ENCODE results near the gene PUM1. TPM values are rescaled to one million over a fixed set of nuclear protein-coding genes. Genes with fewer than 3 reads are reported as not detected.

Gene PUM1
- total RNA-seq, 1 experiment from 2014 or later, result 27.4 TPM

DNA sequence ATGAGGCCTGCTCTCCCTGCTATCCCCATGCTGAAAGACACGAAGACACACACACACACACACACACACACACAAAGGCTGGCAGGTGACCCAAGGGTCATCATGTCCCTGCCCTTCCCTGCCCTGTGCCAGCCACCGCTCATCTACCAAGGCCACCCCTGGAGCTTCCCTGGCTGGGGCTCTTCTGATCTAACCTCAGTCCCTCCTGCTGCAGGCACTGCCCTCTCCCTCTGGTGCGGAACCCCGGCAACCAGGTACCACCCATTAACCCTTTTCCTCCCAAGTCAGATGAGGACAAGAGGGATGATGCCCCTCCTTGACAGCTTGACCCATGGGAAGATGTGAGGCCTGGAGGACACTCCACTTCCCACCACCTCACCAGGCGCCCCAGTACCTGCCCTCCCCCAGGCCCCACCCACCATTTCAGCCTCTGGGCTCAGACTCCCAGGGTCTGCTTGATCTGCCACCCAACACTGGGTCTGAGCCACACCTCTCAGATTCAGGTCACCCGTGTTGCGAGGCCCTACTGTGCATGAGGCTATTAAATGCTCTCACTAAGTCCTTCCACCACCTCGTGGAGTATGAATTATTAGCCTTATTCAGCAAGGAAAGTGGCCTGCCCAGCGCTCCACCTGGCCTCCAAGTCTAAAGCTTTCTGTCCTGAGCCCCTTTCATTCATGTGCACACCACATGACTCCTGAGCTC lies 159.4 kb downstream of the PUM1 start:
- no peak for DNase-seq (ENCODE audit: low read depth)

DNA sequence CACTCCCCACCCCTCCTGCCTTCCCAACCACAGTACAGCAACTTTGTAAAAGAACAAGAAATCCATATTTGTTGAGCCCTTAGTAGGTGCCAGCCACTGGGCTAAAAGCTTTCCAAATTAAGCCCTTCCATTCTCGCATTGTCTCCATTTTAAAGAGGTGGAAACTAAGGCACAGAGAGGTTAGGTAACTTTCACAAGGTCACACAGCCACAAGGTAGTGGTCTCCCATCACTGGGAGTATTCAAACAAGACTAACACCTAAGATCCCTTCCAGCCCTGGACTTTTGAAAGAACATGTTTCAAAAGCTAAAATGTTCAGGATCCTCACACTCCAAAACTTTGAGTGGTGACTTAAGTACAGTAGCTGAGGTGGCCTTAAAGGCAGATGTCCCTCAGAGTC lies 160.1 kb downstream of the PUM1 start:
- in situ Hi-C loops (cut with HindIII; ENCODE audit: low pct_unique_long_range_greater_than_20kb, low sequenced_read_pairs), result loop anchor here (25.0 kb wide), 1 partner anchor 93 kb away; no protein-coding TSS in a partner anchor
- no peak for DNase-seq (ENCODE audit: low read depth)

More for the DNA sequence above, 159.4 kb downstream of the PUM1 start:
- in situ Hi-C loops (cut with HindIII; ENCODE audit: low pct_unique_long_range_greater_than_20kb, low sequenced_read_pairs), result loop anchor here (25.0 kb wide), 1 partner anchor 94 kb away; no protein-coding TSS in a partner anchor

DNA sequence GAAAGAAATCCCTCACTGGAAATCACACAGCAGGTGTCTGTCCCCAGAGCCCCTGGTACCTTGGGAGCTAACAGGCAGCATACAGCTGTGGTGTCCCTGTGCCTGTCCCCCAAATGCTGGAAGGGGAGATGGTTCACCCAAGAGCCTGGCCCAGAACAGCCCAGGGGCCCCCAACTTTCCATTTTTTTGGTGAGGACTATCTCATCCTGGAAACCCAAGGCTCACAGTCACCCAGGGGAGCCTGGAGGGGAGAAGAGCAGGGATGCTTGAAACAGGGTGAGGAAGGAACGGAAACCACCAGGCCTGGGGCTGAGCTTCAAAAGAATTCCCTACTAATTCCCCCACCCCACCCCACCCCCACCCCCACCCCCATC lies 160.6 kb downstream of the PUM1 start:
- DNase-seq (ENCODE audit: low read depth), result no peak
- in situ Hi-C loops (cut with HindIII; ENCODE audit: low pct_unique_long_range_greater_than_20kb, low sequenced_read_pairs), result loop anchor here (25.0 kb wide), 1 partner anchor 93 kb away; no protein-coding TSS in a partner anchor

DNA sequence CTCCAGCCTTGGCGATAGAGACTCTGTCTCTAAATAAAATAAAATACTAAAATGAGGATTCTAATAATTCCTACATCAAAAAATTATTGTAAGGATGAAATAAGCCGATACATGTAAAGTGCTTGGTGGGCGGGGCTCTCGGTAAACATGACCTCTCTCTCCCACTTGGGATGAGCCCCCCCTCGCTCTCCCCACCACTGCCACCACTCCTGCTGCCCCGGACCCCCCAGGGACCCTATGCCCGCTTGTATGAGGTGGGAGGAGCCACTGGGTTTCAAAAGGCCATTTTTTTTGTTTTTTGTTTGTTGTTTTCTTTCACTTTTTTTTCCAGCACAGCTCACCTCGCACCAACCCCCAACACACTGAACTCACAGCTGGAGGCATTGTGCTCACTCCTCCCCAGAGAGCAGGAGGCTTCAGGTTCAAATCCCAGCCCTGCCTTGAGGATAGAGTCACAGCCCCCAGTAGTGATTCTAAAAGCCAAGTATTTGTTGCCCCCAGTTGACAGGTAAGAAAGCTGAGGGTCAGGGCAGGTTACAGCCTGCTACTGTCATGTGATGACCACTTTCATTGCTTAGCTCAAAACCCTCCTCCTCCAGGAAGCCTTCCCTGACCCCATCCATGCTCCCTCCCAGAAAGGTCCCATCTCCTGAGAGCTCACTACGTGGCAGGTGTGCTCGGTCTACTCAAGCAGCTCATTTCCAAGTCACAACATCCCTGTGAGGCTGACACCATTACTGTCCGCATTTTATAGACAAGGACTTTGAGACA lies 161.1 kb downstream of the PUM1 start:
- DNase-seq (ENCODE audit: low read depth), result no peak
- in situ Hi-C loops (cut with HindIII; ENCODE audit: low pct_unique_long_range_greater_than_20kb, low sequenced_read_pairs), result loop anchor here (25.0 kb wide), 1 partner anchor 92 kb away; no protein-coding TSS in a partner anchor

DNA sequence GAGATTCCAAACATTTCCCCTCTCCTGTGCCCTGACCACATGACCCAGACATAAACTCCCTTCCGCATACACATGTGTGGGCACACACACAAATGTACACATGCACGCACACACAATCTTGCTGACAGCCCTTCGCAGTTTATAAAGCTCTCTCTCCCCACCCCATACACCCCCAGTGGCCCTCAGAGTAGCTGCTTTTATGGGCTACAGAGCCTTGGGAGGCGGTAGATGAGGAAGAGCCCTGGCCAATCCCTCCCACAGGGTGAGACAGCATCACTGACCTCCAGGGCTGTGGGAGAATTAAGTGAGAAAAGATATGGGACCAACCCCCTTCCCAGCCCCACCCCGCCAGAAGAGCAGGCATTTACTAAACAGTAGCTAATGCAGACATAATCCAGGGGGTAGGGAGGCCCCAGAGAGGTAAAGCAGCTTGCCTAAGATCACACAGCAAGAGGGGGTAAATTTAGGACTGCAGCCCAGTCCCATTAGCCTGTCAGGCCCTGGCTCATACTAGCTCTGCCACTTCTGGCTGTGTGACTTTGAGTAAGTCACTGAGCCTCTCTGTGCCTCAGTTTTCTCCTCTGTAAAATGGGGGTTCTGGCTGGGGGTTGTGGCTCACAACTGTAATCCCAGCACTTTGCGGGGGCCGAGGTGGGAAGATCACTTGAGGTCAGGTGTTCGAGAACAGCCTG lies 162.0 kb downstream of the PUM1 start:
- in situ Hi-C loops (cut with HindIII; ENCODE audit: low pct_unique_long_range_greater_than_20kb, low sequenced_read_pairs), result loop anchor here (25.0 kb wide), 1 partner anchor 91 kb away; no protein-coding TSS in a partner anchor

DNA sequence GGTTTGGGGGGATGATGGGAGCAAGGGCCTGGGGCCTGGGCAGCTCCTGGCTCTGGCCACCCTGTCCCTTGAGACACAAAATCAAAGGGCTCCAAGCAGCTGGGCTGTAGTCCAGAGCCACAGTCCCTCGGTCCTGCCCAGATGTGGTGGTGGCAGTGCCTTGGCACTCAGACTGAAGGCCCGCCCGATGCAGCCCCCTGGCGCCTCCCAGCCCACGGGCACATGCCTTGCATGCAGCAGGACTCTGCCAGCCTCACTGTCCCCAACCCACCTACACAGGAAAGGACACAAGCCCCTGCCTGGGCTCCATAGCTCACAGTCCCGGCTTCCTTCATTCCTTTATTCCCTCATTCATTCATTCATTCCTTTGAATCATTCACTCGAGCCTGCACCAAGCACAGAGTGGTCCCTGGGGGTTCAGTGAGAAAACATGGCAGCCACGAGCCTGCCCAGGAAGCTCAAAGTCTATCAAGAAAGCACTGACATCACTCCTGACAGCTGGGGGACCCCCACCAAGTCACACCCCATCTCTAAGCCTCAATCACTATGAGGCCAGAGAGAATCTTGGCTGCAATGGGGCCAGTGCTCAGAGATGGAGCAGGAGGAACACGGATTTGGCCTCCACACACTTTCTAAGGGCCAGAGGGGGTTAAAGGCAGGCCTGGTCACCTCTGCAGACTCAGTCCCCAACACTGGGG lies 162.8 kb downstream of the PUM1 start:
- in situ Hi-C loops (cut with HindIII; ENCODE audit: low pct_unique_long_range_greater_than_20kb, low sequenced_read_pairs), result loop anchor here (25.0 kb wide), 1 partner anchor 90 kb away; no protein-coding TSS in a partner anchor
- no peak for DNase-seq (ENCODE audit: low read depth)

More for the DNA sequence above, 162.0 kb downstream of the PUM1 start:
- DNase-seq (ENCODE audit: low read depth), result no peak

DNA sequence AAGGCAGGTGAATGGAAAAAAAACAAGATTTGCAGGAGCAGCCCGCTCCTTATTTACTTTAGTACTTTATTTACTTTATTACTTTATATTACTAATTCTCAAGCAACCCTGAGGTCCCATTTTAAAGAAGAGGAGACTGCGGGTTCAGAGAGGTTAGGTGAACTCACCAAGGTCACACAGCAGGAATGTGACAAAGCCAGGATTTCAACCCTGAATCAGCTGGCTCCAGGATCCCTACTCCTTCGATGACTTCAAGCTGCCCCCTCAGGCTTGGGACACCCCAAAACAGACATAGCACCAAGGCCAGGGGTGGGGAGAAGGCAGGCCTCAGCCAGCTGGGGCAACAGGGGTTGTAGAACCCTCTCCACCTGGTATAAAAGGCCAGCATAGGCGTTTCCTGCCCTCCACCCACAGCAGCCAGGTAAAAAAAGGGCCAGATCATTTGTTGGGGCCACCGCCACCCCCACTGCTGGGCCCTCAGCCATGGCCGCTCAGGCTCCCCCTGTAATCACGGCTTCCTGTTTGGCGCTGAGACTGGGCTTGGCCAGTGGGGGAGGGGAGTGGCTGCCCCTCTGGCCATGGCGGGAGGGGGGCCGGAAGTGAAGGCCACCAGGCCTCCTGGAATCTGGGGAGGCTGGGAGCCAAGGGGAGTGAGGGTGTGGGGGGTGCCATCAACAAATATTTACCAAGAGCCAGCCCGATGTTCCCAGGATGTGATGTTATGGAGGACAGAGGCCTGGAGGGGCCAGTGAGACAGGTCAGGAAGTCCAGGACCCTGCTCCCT lies 163.5 kb downstream of the PUM1 start:
- DNase-seq (ENCODE audit: low read depth), result no peak
- in situ Hi-C loops (cut with HindIII; ENCODE audit: low pct_unique_long_range_greater_than_20kb, low sequenced_read_pairs), result loop anchor here (25.0 kb wide), 1 partner anchor 90 kb away; no protein-coding TSS in a partner anchor

DNA sequence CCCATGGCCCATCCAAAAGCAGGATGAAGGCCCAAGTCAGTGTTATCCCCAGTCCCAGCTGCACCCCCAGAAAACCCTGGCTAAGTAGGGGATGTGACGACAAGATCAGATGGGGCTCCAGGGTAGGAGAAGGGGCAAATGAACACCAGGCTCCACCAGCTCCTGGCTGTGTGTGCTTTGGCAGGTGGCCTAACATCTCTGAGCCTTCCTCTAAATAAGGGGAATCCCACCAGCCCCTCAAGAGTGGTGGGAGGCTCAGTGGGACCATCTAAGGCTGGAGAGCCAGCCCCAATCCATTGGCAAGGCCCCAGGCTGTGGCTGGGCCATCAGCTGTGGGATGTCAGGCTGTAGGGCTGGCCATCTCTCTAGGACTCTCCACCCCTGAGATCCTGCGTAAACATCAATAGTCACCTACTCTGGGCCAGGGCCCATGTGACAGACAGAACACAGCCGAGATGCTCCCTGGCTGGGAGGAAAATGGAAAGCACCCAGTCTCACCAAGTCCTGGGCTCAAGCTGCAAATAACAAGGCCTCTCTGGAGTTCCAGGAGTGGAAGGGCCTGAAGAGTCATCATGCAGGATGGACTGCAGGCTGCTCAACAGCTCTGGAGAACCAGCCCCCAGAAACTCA lies 164.5 kb downstream of the PUM1 start:
- no peak for DNase-seq (ENCODE audit: low read depth)
- in situ Hi-C loops (cut with HindIII; ENCODE audit: low pct_unique_long_range_greater_than_20kb, low sequenced_read_pairs), result loop anchor here (25.0 kb wide), 1 partner anchor 89 kb away; no protein-coding TSS in a partner anchor

DNA sequence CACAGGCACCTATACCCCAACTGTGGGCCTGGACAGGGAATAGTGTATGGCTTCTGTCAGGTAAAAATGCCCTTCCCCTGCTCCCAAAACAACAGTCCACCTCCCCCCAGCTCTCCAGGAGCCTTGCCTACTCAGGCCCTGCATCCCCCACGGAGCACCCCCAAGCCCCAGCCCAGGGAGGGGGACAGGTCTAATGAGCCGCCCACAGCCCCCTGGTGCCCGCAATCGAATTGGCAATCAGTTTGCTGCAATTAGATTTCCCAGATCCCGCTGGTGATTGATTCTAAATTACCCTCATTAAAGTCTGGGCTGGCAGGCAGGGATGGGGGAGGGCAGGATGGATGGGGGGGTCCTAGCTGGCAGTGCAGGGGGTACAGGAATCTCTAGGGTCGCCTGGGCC lies 165.0 kb downstream of the PUM1 start:
- in situ Hi-C loops (cut with HindIII; ENCODE audit: low pct_unique_long_range_greater_than_20kb, low sequenced_read_pairs), result loop anchor here (25.0 kb wide), 1 partner anchor 88 kb away; no protein-coding TSS in a partner anchor
- DNase-seq (ENCODE audit: low read depth), result no peak

DNA sequence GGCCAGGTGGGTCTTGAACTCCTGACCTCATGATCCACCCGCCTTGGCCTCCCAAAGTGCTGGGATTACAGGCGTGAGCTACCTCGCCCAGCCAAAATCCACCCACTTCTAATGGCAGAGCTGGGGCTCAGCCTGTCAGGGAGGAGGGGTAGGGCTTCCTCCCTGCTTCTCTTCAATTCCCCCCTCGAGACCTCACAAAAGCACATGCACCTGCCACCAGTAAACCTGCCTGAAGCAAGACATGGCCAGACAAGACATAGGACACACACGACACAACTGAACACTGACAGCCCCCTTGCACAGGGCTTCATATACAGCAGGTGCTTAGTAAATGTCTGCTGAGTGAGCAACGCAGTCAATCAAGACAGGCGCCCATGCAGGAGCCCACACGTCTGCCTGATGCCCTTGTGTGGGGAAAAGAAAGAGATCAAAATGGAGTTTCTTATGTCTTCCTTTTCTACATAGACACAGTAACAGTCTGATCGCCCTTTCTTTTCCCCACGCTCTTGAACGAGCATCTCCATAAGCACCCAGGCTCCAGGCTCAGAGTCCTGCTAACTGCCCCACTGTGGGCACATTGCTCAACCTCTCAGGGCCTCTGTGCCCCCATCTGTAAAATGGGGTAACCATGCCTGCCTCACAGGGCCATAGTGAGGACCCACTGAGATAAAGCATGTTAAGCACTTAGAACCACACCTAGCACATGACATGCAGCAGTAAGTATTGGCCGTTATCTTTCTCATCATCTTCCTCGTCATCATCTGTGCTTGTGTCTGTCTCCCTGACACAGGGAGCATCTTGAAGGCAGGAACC lies 165.7 kb downstream of the PUM1 start:
- in situ Hi-C loops (cut with HindIII; ENCODE audit: low pct_unique_long_range_greater_than_20kb, low sequenced_read_pairs), result loop anchor here (25.0 kb wide), 1 partner anchor 87 kb away; no protein-coding TSS in a partner anchor
- DNase-seq (ENCODE audit: low read depth), result no peak

DNA sequence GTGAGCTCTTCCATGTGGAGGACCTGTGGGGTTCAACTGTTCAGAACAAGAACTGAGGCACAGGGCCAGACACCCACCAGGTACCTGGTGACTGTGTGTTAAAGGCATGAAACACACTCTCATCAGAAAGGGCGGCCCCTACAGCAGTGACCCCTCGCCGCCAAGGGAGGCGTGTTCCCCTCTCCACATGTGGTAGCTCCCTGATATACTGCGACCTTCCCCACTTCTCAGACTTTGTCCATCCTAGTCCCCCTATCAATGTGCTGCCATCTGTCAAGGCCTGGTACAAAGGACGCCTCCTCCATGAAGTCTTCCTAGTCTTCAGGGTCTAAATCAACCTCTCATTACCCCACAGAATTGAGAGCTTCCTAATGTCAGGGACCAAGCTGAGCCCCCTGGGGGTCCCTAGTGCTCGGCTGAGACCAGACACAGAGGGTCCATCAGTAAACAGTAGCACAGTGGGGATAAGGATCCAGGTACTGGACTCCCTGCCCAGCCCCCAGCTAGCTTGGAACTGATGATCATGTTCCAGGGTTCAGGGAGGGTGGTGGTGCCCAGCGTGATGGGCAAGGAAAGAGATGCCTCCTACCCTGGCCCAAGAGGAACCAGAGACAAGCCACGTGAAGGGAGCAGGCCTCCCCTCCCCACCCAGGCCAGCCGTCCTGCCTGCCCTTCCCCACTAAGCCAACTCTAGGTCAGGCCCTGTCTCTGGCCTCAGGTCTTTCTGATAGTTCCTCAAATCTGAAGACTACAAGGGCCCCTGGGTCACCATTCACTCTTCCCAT lies 167.3 kb downstream of the PUM1 start:
- DNase-seq (ENCODE audit: low read depth), result no peak
- in situ Hi-C loops (cut with HindIII; ENCODE audit: low pct_unique_long_range_greater_than_20kb, low sequenced_read_pairs), result no loop called here

DNA sequence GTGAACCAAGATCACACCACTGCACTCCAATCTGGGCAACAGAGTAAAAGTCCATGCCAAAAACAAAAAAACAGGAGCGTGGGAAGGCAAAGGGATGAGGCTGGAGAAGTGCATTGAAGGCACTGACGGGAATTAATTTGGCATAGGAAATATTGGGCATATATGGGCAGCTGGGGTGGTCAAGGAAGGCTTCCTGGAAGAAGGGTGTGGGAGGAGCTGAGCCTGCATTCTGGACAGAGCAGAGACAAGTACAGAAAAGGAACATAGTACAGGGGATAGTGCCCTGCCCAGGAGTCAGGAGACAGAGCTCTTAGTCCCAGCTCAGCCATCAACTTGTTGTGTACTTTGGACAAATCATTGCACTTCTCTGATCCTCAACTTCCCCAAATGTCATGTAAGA lies 168.6 kb downstream of the PUM1 start:
- no peak for DNase-seq (ENCODE audit: low read depth)
- in situ Hi-C loops (cut with HindIII; ENCODE audit: low pct_unique_long_range_greater_than_20kb, low sequenced_read_pairs), result no loop called here

DNA sequence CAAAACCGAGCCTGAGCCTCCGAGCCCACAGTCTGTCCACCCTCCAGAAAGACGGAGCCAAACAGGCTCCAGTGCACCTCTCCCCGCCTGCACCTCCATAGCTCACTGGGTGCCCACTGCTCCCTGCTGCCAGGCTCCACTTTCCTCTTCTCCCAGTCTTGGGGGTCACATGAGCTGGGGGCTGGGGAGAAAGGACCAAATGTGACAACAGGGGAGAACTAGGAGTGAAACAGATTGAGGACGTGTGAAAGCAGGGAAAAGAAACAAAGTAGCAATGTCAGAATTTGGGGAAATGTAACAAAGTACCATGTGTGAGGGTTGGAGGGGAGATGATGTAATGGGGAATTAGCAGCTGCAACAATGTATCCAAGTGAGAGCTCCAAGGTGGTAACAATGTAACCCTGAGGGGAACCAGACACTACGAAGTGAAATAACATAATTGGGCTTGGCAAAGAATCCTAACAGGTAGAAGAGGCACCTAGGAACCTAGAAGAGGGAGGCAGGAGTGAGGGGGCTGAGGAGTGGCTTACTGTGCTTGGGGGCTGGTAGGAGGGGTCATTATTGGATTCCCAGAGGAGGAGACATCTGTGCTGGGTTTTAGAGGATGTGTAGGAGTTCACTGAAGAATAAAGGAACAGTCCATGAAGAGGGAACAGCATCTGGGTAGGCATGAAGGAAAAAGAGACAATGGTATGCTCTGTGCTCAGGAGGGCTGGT lies 169.4 kb downstream of the PUM1 start:
- no peak for DNase-seq (ENCODE audit: low read depth)
- in situ Hi-C loops (cut with HindIII; ENCODE audit: low pct_unique_long_range_greater_than_20kb, low sequenced_read_pairs), result no loop called here

DNA sequence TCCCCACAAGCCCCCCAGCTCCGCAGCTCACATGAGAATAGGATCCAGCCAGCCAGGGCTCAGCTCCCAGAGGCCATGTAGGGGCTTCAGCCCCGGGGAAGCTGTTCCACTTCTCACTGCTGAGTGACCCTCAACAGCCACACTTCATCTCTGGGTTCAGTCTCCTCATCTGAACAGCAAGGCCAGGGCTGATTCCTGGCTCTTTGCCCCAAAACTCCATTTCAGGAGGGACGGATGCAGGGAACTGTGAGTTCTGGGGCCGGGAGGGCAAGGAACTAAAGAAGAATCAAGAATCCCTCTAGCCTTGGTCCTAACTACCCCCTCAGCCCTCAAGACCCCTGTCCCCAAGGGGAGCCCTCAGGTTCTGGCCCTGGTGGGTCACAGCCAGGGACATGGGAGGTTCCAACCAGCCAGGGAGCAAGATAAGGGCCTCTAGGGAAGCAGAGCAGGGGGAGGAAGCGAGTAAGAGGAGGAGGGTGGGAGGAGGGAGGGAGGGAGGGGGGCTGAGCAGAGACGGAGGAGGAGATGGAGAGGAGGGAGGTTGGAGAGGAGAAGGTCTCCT lies 170.1 kb downstream of the PUM1 start:
- DNase-seq (ENCODE audit: low read depth), result no peak

More for the DNA sequence above, 170.1 kb downstream of the PUM1 start:
- in situ Hi-C loops (cut with HindIII; ENCODE audit: low pct_unique_long_range_greater_than_20kb, low sequenced_read_pairs), result no loop called here
